ENCODE results near the gene ESPNL.

Gene ESPNL

GRCh38 chr2:238123991-238124470 lies 23.9 kb downstream of the ESPNL start:
- CTCF ChIA-PET: no interaction called here
- DNase-seq (ENCODE audit: extremely low spot score): no peak
- POLR2A ChIA-PET: no interaction called here
- no peak for TF ChIP-seq CTCF (IDR thresholded peaks at IDR 0.05; ENCODE audit: control extremely low read depth, extremely low read depth, low read depth, missing control alignments)

DNA sequence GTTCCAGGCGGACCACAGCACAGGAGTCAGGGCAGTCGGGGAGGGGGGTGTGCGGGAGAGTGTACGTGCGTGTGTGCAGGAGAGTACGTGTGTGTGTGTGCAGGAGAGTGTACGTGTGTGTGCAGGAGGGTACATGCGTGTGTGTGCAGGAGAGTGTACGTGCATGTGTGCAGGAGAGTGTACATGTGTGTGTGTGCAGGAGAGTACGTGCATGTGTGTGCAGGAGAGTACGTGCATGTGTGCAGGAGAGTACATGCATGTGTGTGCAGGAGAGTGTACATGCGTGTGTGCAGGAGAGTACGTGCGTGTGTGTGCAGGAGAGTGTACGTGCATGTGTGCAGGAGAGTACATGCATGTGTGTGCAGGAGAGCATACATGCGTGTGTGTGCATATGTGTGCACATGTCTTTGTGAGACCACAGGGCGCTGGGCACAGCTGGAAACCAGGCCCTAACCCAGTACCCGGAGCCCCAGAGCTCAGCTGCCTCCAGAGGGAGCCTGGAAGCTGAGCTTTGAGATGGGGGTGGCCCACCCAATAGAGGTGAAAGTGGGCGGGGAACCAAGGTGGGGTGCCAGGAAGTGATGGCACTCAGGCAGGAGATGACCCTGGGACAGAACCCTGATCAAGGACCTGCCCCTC lies 24.5 kb downstream of the ESPNL start:
- ChIA-PET POLR2A (no interaction called here), CTCF (no interaction called here)
- no peak for DNase-seq (ENCODE audit: extremely low spot score)
- no peak for TF ChIP-seq CTCF (IDR thresholded peaks at IDR 0.05; ENCODE audit: control extremely low read depth, extremely low read depth, low read depth, missing control alignments)

- TF ChIP-seq CTCF (IDR thresholded peaks at IDR 0.05; ENCODE audit: control extremely low read depth, extremely low read depth, low read depth, missing control alignments): no peak
- no peak for DNase-seq (ENCODE audit: extremely low spot score)
- POLR2A ChIA-PET: no interaction called here
- CTCF ChIA-PET: no interaction called here
Observed at GRCh38 chr2:238125127-238125885, 25.2 kb downstream of the ESPNL start.

DNA sequence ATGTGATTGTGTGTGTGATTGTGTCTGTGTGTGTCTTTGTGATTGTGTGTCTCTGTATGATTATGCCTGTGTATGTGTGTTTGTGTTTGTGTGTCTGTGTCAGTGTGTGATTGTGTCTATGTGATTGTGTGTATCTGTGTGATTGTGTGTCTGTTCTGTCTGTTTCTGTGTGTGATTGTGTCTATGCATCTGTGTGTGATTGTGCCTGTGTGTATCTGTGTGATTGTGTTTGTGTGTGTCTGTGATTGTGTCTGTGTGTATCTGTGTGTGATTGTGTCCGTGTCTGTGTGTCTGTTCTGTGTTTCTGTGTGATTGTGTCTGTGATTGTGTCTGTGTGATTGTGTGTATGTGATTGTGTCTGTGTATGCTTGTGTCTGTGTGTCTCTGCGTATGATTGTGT lies 26.2 kb downstream of the ESPNL start:
- ChIA-PET CTCF (no interaction called here), POLR2A (no interaction called here)
- TF ChIP-seq CTCF (IDR thresholded peaks at IDR 0.05; ENCODE audit: control extremely low read depth, extremely low read depth, low read depth, missing control alignments): no peak
- no peak for DNase-seq (ENCODE audit: extremely low spot score)

GRCh38 chr2:238126775-238127164 lies 26.6 kb downstream of the ESPNL start:
- ChIA-PET CTCF (no interaction called here), POLR2A (no interaction called here)
- DNase-seq (ENCODE audit: extremely low spot score): no peak

More at GRCh38 chr2:238126775-238127164, 26.6 kb downstream of the ESPNL start:
- no peak for TF ChIP-seq CTCF (IDR thresholded peaks at IDR 0.05; ENCODE audit: control extremely low read depth, extremely low read depth, low read depth, missing control alignments)
